CD4-positive, alpha-beta T cell (primary cell): ENCODE results near the gene BDP1. TPM values are rescaled to one million over a fixed set of nuclear protein-coding genes. Genes with fewer than 3 reads are reported as not detected.
"Not testable (repeated sequence)": the region's sequence is repeated elsewhere in the genome, so short reads cannot be mapped to it uniquely, and the experiment has no call there.

Source experiments
- ATAC-seq: fragments of 200-7000 bp; cut with Tn5 transposase; one replicate; pipeline ENCODE4 v1.10.0; 2022; ENCODE audit warnings: mild to moderate bottlenecking; ENCODE audit not compliant: poor library complexity
- CTCF ChIA-PET: fragments of 350-600 bp; sonication (Branson Sonifier 250); formaldehyde crosslinking; loops from one replicate; lab custom pipeline; 2021; ENCODE audit warnings: antibody characterized with exemption, inconsistent platforms; lab: Charles Lee
- POLR2A ChIA-PET: fragments of 350-600 bp; sonication (Branson Sonifier 250); formaldehyde crosslinking; loops from one replicate; lab custom pipeline; 2021; ENCODE audit warnings: antibody characterized with exemption, inconsistent platforms; lab: Charles Lee
- DNase-seq, 14 experiments: peaks; one replicate each; pipeline ENCODE4 v3.0.0-alpha.2; 2013 to 2020; ENCODE audit warnings: mixed read lengths in 2 of 14
- H3K27ac ChIP-seq, 2 donors: one replicate each; pipeline versions ENCODE4 v1.5.1 to v1.7.0; 2013; ENCODE audit warnings: low read length in 2 of 2, low read depth in 1 of 2, mild to moderate bottlenecking in 1 of 2
- H3K27me3 ChIP-seq, 2 experiments: 1 replicate in 1 of 2; 2 replicates in 1 of 2; pipeline versions ENCODE4 v1.6.1 to v1.7.0; 2013; ENCODE audit warnings: low read length in 2 of 2, control low read depth in 1 of 2, mild to moderate bottlenecking in 1 of 2, moderate library complexity in 1 of 2; ENCODE audit not compliant: insufficient read depth in 2 of 2, control insufficient read depth in 1 of 2
- H3K36me3 ChIP-seq: one replicate; pipeline ENCODE4 v1.6.1; 2013; ENCODE audit warnings: low read length, control low read depth; ENCODE audit not compliant: insufficient read depth
- H3K4me1 ChIP-seq: one replicate; pipeline ENCODE4 v1.6.1; 2013; ENCODE audit warnings: low read length, control low read depth; ENCODE audit not compliant: insufficient read depth
- H3K4me3 ChIP-seq: one replicate; pipeline ENCODE4 v1.5.1; 2013; ENCODE audit warnings: mild to moderate bottlenecking, low read length, moderate library complexity
- H3K9me3 ChIP-seq, 2 experiments: 1 replicate in 1 of 2; 2 replicates in 1 of 2; pipeline versions ENCODE4 v1.6.1 to v1.7.0; 2013; ENCODE audit warnings: low read length in 2 of 2, mild to moderate bottlenecking in 2 of 2, control low read depth in 1 of 2, moderate library complexity in 1 of 2; ENCODE audit not compliant: control insufficient read depth in 1 of 2, insufficient read depth in 1 of 2
- H3K27ac Mint-ChIP-seq: one replicate; pipeline ENCODE4 v1.8.0; 2020; ENCODE audit warnings: mixed read lengths
- H3K27me3 Mint-ChIP-seq: one replicate; pipeline ENCODE4 v1.8.0; 2021; ENCODE audit warnings: mixed read lengths
- H3K36me3 Mint-ChIP-seq: one replicate; pipeline ENCODE4 v1.8.0; 2021; ENCODE audit warnings: low read depth, mixed read lengths
- H3K4me1 Mint-ChIP-seq: one replicate; pipeline ENCODE4 v1.8.0; 2021; ENCODE audit warnings: low read depth, mixed read lengths
- H3K4me3 Mint-ChIP-seq: one replicate; pipeline ENCODE4 v1.8.0; 2020; ENCODE audit warnings: mild to moderate bottlenecking, mixed read lengths
- H3K9me3 Mint-ChIP-seq: one replicate; pipeline ENCODE4 v1.8.0; 2020; ENCODE audit warnings: mixed read lengths
- CTCF ChIP-seq: fragments of 200-600 bp; IDR thresholded peaks from one replicate; pipeline ENCODE4 v1.8.0; 2022; ENCODE audit warnings: antibody characterized with exemption, mild to moderate bottlenecking
- intact Hi-C, 2 experiments: fragments of 100-400 bp; cut with DNase I in 1 of 2; cut with micrococcal nuclease in 1 of 2; formaldehyde crosslinking; loops; one replicate each; pipeline versions ENCODE4 v1.15.1 to v1.9.0; 2023 to 2025; cut with DNase I, micrococcal nuclease
- total RNA-seq, 174 experiments: library from RNA in 2 of 174; stranded (reverse) in 2 of 174; gene quantifications; one replicate each; pipeline ENCODE4 v1.2.3 and lab custom pipeline; 2021 to 2026

The BDP1 gene
- total RNA-seq, 2 experiments from 2014 or later: 31.3 to 31.9 TPM

GRCh38 chr5:71537687-71538086 is 82.2 kb downstream of the BDP1 start:
- DNase-seq: no peak
- Histone ChIP-seq H3K9me3 (no peaks in the 10 kb centered on the region), H3K36me3 (peaks cover 60% of the 10 kb centered on the region), H3K27me3 (no peaks in the 10 kb centered on the region), H3K4me1 (no peaks in the 10 kb centered on the region), H3K27ac (no peak overlapping the region), H3K4me3 (no peak overlapping the region)
- Mint-ChIP-seq H3K4me3 (no peak overlapping the region), H3K4me1 (peaks cover 12% of the 10 kb centered on the region), H3K27ac (no peak overlapping the region), H3K27me3 (no peaks in the 10 kb centered on the region), H3K9me3 (no peaks in the 10 kb centered on the region), H3K36me3 (peaks cover 87% of the 10 kb centered on the region)
- no peak for TF ChIP-seq CTCF
- ChIA-PET POLR2A (no interaction called here), CTCF (no interaction called here)
- no peak for ATAC-seq
- intact Hi-C loops: no loop called here

GRCh38 chr5:71550885-71551284 is 95.4 kb downstream of the BDP1 start:
- H3K9me3 Mint-ChIP-seq, H3K4me1 ChIP-seq, CTCF ChIA-PET, H3K4me3 ChIP-seq, H3K27ac Mint-ChIP-seq, DNase-seq, H3K4me1 Mint-ChIP-seq, ATAC-seq, H3K4me3 Mint-ChIP-seq, H3K27ac ChIP-seq, POLR2A ChIA-PET, H3K27me3 ChIP-seq, H3K9me3 ChIP-seq, intact Hi-C loops, H3K27me3 Mint-ChIP-seq: not testable (repeated sequence)
- H3K36me3 Mint-ChIP-seq: peaks cover 80% of the 10 kb centered on the region
- H3K36me3 ChIP-seq: peaks cover 67% of the 10 kb centered on the region

- H3K9me3 ChIP-seq, ATAC-seq, H3K27ac Mint-ChIP-seq, H3K4me3 Mint-ChIP-seq, H3K27me3 Mint-ChIP-seq, H3K27me3 ChIP-seq, H3K4me1 ChIP-seq, H3K4me1 Mint-ChIP-seq, CTCF ChIA-PET, H3K27ac ChIP-seq, POLR2A ChIA-PET, DNase-seq, intact Hi-C loops, H3K9me3 Mint-ChIP-seq, H3K4me3 ChIP-seq: not testable (repeated sequence)
- H3K36me3 Mint-ChIP-seq: peaks cover 82% of the 10 kb centered on the region
- peaks cover 65% of the 10 kb centered on the region for H3K36me3 ChIP-seq
Observed at GRCh38 chr5:71551582-71551981, 96.1 kb downstream of the BDP1 start.

- ATAC-seq: not testable (repeated sequence)
Observed at GRCh38 chr5:71552026-71552749, 96.7 kb downstream of the BDP1 start.

More at GRCh38 chr5:71552026-71552749, 96.7 kb downstream of the BDP1 start:
- H3K9me3 Mint-ChIP-seq, H3K27ac Mint-ChIP-seq, DNase-seq, H3K4me3 Mint-ChIP-seq, H3K27me3 ChIP-seq, H3K9me3 ChIP-seq, H3K27me3 Mint-ChIP-seq, intact Hi-C loops, POLR2A ChIA-PET, H3K4me3 ChIP-seq, H3K4me1 Mint-ChIP-seq, H3K27ac ChIP-seq, H3K4me1 ChIP-seq, CTCF ChIA-PET: not testable (repeated sequence)
- peaks cover 81% of the 10 kb centered on the region for H3K36me3 Mint-ChIP-seq
- H3K36me3 ChIP-seq: peaks cover 66% of the 10 kb centered on the region
